ENCODE measurements around the gene PRPSAP1.

GRCh38 chr17:76277300-76278267, 76.1 kb downstream of the PRPSAP1 start:
- TF ChIP-seq RAD21 (IDR thresholded peaks at IDR 0.05; ENCODE audit: low read depth): no peak
- TF ChIP-seq YY1 (IDR thresholded peaks at IDR 0.05; ENCODE audit: low read depth): no peak
- no peak for TF ChIP-seq MAX (IDR thresholded peaks at IDR 0.05)
- no peak for TF ChIP-seq NFIC (IDR thresholded peaks at IDR 0.05)
- no peak for TF ChIP-seq CEBPB (IDR thresholded peaks at IDR 0.05)
- no peak for TF ChIP-seq REST (IDR thresholded peaks at IDR 0.05; ENCODE audit: low read depth)
- TF ChIP-seq EP300 (IDR thresholded peaks at IDR 0.05; ENCODE audit: borderline replicate concordance): no peak
- TF ChIP-seq ZBTB7A (IDR thresholded peaks at IDR 0.05; ENCODE audit: low read depth): no peak
